ENCODE results near the gene DNAJC5.
A peak's percentile ranks its signal among the peaks of the same experiment; 100 is the strongest.
"Not testable (repeated sequence)": the region's sequence is repeated elsewhere in the genome, so short reads cannot be mapped to it uniquely, and the experiment has no call there.

The DNAJC5 gene, protein sequence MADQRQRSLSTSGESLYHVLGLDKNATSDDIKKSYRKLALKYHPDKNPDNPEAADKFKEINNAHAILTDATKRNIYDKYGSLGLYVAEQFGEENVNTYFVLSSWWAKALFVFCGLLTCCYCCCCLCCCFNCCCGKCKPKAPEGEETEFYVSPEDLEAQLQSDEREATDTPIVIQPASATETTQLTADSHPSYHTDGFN

DNA sequence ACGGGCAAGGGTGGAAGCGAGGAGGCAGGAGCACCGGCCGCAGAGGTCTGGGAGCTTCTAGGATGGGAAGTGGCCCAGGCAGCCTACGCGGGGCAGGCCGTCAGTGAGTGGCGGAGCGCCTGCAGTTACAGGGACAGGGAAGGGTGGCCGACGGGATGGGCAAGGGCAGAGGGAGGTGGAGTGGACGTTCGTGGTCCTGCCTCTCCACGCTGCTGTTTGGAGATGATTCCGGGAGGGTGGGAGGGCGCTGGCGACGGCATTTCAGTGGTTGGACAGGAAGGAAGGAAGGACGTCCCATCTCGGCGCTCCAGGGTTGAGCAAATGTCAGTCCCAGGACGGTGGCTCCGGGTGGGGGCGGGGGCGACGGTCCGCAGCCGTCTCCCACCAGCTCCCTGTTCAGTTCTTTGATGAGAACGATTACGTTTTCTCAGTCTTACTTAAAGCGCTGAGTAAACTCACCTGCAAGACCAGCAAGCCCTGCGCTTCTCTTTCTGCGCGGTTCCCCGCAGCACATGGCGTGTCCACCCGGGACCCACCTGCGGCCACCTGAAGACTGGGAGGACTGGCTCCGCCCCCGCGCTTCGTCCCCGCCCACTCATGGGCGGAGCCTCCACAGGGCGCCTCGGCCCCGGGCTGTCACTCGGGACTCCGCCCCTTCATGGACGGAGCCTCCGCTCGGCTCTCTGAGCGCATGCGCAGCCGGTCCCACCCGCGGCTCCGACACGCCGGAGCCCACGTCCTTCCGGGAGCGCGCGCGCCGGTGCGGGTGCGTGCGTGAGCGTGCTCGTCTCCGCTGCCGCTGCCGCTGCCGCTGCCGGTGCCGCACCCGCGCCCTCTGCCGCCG lies at the start of gene DNAJC5:
Gene DNAJC5, plus strand, starts transcription at position 769 of the 844 bp plus-strand sequence. CDS start 33,220 bp downstream, outside the sequence.
- DNase-seq: peak; percentile 11 to 97 (median 91)

- DNase-seq: no peak
These were observed 48.7 kb upstream of the DNAJC5 start for GRCh38 chr20:63846128-63846771.

DNA sequence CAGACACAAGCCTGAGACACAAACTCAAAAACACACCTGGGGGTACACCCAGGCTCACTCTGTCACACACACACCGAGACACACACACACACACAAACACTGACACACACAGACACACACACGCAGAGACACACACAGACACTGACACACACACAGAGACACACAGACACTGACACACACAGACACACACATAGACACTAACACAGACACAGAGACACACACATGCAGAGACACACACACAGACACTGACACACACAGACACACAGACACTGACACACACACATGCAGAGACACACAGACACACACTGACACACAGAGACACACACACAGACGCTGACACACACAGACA lies 48.1 kb upstream of the DNAJC5 start:
- no peak for DNase-seq

DNA sequence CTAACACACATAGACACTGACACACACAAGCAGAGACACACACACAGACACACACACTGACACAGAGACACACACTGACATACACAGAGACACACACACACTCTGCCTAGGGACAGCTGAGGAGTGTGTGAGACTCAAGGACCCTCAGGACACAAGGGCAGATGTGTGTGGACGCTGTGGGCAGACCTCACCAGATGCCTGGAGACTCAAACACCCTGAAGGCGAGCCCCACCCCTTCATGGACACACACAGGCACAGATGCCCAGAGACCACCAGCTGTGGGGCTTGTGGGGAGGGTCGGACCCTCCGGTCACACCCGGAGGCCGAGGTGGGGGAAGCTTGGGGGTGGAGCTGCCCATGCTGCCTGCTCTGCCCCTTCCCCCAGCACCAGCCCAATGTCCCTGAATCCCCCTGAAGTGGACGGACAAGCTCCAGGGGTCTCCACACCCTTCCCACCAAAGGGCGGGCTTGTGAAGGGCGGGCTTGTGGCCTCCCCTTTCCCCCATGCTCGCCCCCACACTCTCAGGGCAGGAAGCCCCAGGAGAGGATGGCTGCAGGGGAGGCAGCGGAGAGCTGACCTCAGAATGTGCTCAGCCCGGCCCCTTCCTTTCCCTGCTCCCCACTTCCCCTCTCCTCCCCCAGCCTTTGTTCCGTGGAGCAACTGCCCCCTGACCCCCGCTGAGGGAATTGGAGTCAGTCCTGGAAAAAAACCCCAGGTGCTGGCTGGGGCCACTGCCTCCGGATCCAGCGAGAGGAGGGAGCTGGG lies 47.5 kb upstream of the DNAJC5 start:
- no peak for DNase-seq

- DNase-seq: no peak
These were observed 46.7 kb upstream of the DNAJC5 start for GRCh38 chr20:63848003-63848911.

DNA sequence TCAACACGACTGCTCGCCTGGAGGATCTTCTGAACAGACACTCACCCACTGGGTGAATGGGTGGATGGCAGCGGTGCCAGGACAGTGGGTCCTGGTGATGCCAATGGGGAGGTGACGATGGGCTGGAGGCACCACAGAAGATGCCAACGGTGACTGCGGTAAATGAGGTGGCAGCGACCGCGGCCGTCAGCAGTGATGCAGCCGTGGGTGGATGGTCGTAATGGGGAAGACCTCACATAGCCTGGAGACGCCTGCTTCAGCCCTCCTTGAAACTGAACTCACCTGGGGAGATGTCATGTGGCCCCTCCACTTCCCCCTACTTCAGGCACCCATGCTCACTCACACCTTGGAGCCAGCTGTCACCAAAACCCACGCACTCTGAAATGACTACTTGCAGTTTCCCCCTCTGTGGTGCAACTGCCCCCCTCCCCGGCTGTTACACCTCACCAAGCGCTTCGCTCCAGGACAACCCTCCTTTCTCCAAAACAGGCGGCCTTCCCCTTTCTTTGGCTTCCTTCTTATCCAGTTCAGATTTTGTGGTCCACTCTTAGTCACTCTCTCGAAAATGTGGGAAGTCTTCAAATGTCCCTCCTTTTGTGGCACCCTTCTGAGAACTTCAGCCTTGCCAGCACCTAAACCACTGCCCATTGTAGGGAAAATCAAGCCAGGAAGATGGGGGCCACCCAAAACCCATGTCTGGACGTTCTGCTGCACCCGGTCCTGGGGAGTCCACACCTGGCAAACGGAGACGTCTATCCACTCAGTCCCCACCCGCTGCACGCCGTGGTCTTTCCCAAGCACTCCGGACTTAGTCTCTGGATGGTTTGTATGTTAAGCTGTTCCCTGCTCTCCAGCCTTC lies 44.0 kb upstream of the DNAJC5 start:
- DNase-seq: no peak

DNA sequence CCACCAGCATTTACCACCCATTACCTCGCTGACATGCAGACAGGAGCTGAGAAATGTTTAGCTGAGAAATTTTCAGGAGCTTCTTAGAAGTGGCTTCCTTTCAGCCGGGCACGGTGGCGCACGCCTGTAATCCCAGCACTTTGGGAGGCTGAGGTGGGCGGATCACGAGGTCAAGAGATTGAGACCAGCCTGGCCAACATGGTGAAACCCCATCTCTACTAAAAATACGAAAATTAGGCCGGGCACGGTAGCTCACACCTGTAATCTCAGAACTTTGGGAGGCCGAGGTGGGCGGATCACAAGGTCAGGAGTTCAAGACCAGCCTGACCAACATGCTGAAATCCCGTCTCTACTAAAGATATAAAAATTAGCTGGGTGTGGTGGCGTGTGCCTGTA lies 43.4 kb upstream of the DNAJC5 start:
- not testable (repeated sequence) for DNase-seq

DNA sequence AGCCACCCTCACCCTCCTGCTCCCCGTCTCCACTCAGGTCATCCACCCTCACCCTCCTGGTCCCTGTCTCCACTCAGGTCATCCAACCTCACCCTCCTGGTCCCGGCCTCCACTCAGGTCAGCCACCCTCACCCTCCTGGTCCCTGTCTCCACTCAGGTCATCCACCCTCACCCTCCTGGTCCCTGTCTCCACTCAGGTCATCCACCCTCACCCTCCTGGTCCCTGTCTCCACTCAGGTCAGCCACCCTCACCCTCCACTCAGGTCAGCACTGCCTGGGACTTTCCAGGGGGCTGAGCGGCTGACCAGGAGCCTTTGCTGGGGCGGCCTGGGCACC lies 41.2 kb upstream of the DNAJC5 start:
- peak in 1 of 51 donors; percentile 13 for DNase-seq

DNA sequence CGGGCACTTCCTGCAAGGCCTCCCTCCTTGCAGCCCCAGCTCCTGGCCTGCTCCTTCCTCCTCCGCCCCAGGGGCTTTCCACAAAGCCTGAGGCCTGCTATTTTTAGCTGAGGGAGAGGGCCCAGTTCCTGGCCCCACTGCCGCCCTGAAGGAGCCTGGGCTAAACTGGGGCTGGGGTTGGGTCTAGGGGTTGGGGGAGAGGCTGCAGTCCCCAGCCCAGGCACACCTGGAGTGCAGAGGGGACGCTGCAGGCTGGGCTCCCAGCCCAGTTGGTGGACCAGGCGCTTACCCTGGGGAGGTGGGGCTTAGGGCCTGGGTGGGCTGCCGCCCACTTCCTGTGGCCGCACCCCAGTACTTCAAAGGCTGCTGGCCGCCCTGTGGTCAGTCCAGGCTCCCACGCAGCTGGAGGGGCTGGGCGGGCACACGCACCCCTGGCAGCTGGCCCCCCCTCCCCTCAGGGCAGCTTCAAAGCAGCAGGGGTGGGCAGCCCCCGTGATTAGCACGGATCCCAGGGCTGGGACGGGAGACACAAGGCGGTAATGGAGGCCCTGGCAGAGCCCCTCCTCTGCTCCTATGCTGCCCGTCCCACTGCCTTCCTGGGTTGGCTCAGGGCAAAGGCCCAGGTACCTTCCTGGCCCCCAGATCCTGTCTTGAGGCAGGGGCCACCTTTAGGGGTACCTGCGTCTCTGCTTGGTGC lies 40.7 kb upstream of the DNAJC5 start:
- no peak for DNase-seq

DNA sequence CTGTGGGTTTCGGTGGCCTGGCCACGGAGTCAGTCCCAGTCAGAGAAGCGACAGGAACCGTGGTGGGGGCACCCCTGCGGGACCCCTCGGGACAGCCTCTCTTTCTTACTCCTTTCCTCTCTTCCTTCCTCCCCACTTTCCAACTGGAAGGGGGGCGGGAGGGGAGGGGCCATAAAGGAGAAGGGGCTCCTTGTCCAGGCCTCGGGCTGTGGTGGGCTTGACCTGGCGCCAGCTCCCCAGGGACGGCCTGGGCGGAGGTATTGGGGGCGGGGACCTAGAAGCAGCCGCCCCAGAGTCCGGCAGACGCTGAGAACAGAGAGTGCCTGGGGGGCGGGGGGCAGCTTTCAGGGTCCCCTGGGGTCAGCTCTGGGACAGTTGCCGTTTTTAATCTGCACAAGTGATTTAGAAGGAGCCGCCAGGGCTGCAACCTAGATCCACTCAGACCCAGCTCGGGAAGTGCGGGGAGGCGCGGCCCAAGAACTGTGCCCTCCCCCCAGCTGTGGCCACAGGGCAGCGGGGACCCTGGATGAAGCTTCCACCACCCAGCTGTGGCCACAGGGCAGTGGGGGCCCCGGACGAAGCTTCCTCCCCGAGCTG lies 40.1 kb upstream of the DNAJC5 start:
- no peak for DNase-seq

GRCh38 chr20:63855363-63856097 lies 39.4 kb upstream of the DNAJC5 start:
- DNase-seq: no peak

GRCh38 chr20:63856098-63856511 lies 38.8 kb upstream of the DNAJC5 start:
- no peak for DNase-seq

GRCh38 chr20:63857764-63858392 lies 37.0 kb upstream of the DNAJC5 start:
- DNase-seq: no peak

GRCh38 chr20:63858393-63859165 lies 36.3 kb upstream of the DNAJC5 start:
- DNase-seq: no peak

DNA sequence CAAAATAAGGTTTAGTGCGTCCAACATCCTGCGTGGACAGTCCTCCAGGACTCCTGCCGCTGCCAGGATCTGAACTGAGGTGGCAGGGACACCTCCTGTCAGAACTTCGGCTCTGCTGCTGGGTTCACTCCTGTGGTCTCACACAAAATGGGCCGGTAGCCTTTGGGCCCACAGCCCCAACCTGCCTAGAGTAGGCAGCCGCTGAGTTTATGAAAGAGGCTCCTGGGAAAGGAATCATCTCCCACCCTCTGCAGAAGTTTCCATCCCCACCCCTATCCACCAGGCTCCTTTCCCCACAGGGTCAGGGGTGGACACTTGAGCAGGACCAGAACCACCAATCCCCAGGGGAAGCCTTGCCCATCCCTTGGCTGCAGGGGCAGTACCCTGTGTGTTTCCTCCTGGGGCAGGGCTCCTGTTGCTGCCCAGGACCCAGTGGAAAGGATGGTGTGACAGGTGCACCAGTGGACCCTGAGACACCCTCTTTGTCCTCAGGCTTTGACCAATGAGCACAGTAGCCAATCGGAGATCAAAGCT lies 35.7 kb upstream of the DNAJC5 start:
- no peak for DNase-seq

GRCh38 chr20:63860325-63861051 lies 34.4 kb upstream of the DNAJC5 start:
- DNase-seq: peak in 6 of 51 donors; percentile 6 to 25 (median 18)
